Mucosa of stomach (tissue), 1 donor: ENCODE measurements around the gene WNT3A.

ENCODE experiments used
- H3K27me3 ChIP-seq: one replicate; pipeline ENCODE4 v1.7.0; 2013; ENCODE audit warnings: mild to moderate bottlenecking, low read length; ENCODE audit not compliant: control insufficient read depth, insufficient read depth
- H3K36me3 ChIP-seq: one replicate; pipeline ENCODE4 v1.7.0; 2013; ENCODE audit warnings: low read length; ENCODE audit not compliant: control insufficient read depth, insufficient read depth
- H3K4me1 ChIP-seq: one replicate; pipeline ENCODE4 v1.7.0; 2013; ENCODE audit warnings: mild to moderate bottlenecking, low read length; ENCODE audit not compliant: control insufficient read depth, insufficient read depth
- H3K4me3 ChIP-seq: one replicate; pipeline ENCODE4 v1.7.0; 2013; ENCODE audit warnings: low read length
- H3K9ac ChIP-seq: one replicate; pipeline ENCODE4 v1.7.0; 2013; ENCODE audit warnings: mild to moderate bottlenecking, low read length, moderate library complexity
- H3K9me3 ChIP-seq: one replicate; pipeline ENCODE4 v1.7.0; 2013; ENCODE audit warnings: mild to moderate bottlenecking, low read length, moderate library complexity; ENCODE audit not compliant: control insufficient read depth
- donor health status: Pancreatic carcinoma.

WNT3A gene

DNA sequence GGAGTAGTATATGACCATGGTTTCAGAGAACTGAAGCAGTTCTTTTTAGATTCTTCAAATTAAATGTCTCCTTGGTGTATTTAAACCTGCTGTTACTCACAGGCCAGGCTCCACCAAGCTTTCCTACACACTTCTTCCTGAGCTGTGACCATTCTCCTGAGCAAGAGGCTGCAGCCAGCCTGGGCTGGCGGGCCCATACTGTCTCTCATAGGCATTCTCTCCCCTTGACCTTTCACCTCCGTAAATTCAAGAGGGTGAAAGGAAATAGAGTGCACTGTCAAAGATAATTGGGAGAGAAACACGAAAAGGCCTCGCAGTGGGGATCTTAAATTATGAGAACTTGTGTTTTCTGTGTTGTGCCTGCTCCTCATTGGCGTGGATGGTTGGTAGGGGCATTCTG is 78.0 kb downstream of the WNT3A start:
- H3K4me1 ChIP-seq: peaks cover 64% of the 10 kb centered on the region
- H3K9me3 ChIP-seq: no peaks in the 10 kb centered on the region
- peak overlapping the region; percentile 93 for H3K4me3 ChIP-seq
- H3K9ac ChIP-seq: peak overlapping the region; percentile 99
- H3K36me3 ChIP-seq: peaks cover 10% of the 10 kb centered on the region
- H3K27me3 ChIP-seq: no peaks in the 10 kb centered on the region

- Histone ChIP-seq H3K9me3 (no peaks in the 10 kb centered on the region), H3K4me1 (peaks cover 70% of the 10 kb centered on the region), H3K4me3 (peak overlapping the region; percentile 93), H3K36me3 (peaks cover 10% of the 10 kb centered on the region), H3K9ac (peak overlapping the region; percentile 99), H3K27me3 (no peaks in the 10 kb centered on the region)
These were observed 78.6 kb downstream of the WNT3A start for GRCh38 chr1:228085287-228085951.

DNA sequence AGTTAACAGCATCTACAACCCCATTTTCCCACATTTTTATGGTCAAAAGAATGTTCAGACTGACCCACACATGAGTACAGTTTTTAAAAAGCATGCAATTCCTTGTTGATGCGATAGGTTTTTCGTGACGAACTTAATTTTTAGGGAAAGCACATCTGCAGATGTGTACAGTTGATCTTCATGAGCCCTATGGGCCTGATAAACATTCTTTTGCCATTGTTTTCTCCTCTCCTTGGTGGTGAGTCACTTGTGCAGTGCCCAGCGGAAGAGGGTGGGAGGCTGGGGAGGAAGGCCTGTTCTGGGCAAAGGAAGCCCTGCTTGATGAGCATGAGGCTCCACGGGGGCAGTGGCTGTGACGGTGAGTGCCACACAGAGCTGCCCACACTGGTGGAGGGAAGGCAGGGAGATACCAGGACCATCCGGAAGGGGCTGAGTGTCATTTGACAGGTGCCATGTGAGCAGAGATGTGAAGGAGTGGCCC is 81.0 kb downstream of the WNT3A start:
- Histone ChIP-seq H3K27me3 (no peaks in the 10 kb centered on the region), H3K9ac (peak overlapping the region; percentile 13), H3K9me3 (no peaks in the 10 kb centered on the region), H3K4me1 (peaks cover 83% of the 10 kb centered on the region), H3K4me3 (no peak overlapping the region), H3K36me3 (peaks cover 10% of the 10 kb centered on the region)

DNA sequence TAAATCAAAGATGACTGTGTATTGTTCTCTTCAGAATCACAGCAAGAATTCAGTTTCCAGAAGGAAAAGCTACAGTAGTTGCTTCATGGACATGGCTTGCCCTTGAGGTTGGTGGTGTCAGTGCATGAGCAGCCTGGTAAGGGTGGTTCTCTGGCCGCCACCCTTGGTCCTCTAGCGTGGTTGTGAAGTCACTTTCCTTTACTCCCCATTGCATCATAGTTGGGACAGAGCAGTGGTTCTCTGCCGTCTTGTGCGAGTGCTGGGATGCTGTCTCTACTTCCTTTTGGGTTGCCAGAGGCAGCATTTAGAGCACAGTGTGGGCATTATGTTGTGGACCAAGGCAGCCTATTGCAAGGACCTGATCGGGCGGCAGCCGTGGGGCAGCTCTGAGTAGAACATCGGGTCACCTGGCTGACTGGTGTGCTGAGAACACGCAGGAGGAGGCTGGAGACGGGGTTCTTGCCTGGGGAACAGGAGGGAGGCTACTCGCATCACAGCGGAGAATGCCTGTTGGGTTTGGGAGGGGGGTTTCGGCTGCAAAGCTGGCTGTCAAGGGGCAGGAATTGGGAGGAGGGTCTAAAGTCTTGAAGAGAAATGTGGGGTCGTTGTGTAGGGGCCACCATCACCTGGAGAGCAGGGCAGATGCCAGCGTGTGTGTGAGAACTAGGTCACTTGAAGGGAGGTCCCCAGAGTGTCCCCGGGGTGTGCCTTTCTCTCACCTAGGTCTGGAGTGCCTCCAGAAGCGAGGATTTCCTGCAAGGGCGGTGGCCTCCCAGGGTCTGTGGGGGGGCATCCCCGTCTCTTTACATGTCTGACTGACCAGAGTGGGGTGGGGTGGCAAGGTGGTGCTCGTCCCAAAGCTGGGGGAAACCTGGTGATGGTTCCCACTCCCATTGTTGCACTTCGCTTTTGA is 82.0 kb downstream of the WNT3A start:
- Histone ChIP-seq H3K9me3 (no peaks in the 10 kb centered on the region), H3K36me3 (peaks cover 10% of the 10 kb centered on the region), H3K9ac (peak overlapping the region; percentile 10), H3K27me3 (no peaks in the 10 kb centered on the region), H3K4me3 (no peak overlapping the region), H3K4me1 (peaks cover 88% of the 10 kb centered on the region)

- Histone ChIP-seq H3K4me1 (peaks cover 80% of the 10 kb centered on the region), H3K9me3 (no peaks in the 10 kb centered on the region), H3K36me3 (peaks cover 10% of the 10 kb centered on the region), H3K4me3 (no peak overlapping the region), H3K9ac (peak overlapping the region; percentile 10), H3K27me3 (no peaks in the 10 kb centered on the region)
These were observed 83.0 kb downstream of the WNT3A start for GRCh38 chr1:228089519-228090380.

DNA sequence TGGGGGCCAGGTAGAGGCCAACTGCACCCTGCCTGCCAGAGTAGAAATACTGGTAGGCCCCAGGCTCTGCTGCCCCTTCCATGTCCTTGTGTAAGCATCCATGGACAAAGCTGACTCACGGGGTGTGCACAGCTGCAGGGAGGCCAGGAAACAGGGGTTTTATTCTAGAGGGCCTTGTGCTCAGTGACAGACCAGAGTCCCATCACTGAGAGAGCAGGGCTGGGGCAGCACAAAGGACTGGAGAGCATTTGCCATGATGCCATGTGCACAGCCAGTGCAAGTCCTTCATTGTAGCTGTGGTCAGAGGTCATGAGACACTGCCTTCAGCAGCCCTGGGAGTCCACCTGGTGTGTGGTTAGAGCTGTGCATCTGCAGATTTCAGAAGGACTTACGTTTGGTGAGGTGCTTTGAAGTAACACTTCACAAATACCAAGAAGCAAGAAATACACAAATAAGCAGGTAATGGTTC is 83.8 kb downstream of the WNT3A start:
- Histone ChIP-seq H3K9ac (no peak overlapping the region), H3K9me3 (no peaks in the 10 kb centered on the region), H3K36me3 (peaks cover 10% of the 10 kb centered on the region), H3K4me1 (peaks cover 77% of the 10 kb centered on the region), H3K4me3 (no peak overlapping the region), H3K27me3 (no peaks in the 10 kb centered on the region)

DNA sequence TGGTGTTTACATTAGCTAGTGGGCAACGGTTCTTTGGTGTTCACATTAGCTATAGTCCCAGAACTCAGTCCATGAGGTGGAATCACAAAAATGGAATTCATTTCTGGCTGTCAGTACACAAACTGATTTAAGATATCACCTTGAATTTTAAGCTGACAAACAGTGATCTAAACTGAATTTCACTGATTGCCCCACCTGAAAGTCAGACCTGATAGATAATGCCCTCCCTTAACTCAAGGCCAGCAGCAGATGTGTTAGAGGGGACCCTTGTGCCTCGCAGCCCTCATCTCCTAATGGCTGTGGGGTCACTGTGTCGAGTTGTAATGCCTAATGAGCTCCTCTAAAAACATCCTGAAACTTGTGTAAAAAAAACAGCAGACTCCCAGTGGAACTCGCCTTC is 84.3 kb downstream of the WNT3A start:
- peaks cover 75% of the 10 kb centered on the region for H3K4me1 ChIP-seq
- H3K9ac ChIP-seq: no peak overlapping the region
- no peaks in the 10 kb centered on the region for H3K27me3 ChIP-seq
- peaks cover 10% of the 10 kb centered on the region for H3K36me3 ChIP-seq
- no peaks in the 10 kb centered on the region for H3K9me3 ChIP-seq
- no peak overlapping the region for H3K4me3 ChIP-seq

GRCh38 chr1:228092342-228093049 is 85.7 kb downstream of the WNT3A start:
- Histone ChIP-seq H3K4me3 (no peak overlapping the region), H3K36me3 (peaks cover 12% of the 10 kb centered on the region), H3K9ac (no peak overlapping the region), H3K9me3 (no peaks in the 10 kb centered on the region), H3K27me3 (no peaks in the 10 kb centered on the region), H3K4me1 (peaks cover 63% of the 10 kb centered on the region)

GRCh38 chr1:228093050-228093906 is 86.5 kb downstream of the WNT3A start:
- Histone ChIP-seq H3K4me1 (peaks cover 55% of the 10 kb centered on the region), H3K9ac (no peak overlapping the region), H3K4me3 (no peak overlapping the region), H3K36me3 (peaks cover 16% of the 10 kb centered on the region), H3K27me3 (no peaks in the 10 kb centered on the region), H3K9me3 (no peaks in the 10 kb centered on the region)

GRCh38 chr1:228094432-228095016 is 87.7 kb downstream of the WNT3A start:
- Histone ChIP-seq H3K4me3 (no peak overlapping the region), H3K4me1 (peaks cover 43% of the 10 kb centered on the region), H3K36me3 (peaks cover 12% of the 10 kb centered on the region), H3K9me3 (no peaks in the 10 kb centered on the region), H3K27me3 (no peaks in the 10 kb centered on the region), H3K9ac (no peak overlapping the region)
